LNCAP (cell line): ENCODE data around the gene DPM2.

Experiments
- TF ChIP-seq, protein P1 (sequence below): fragments of 450-650 bp; IDR thresholded peaks from 2 replicates; pipeline ENCODE4 v1.5.1; 2017; ENCODE audit warnings: mild to moderate bottlenecking

The DPM2 gene

DNA sequence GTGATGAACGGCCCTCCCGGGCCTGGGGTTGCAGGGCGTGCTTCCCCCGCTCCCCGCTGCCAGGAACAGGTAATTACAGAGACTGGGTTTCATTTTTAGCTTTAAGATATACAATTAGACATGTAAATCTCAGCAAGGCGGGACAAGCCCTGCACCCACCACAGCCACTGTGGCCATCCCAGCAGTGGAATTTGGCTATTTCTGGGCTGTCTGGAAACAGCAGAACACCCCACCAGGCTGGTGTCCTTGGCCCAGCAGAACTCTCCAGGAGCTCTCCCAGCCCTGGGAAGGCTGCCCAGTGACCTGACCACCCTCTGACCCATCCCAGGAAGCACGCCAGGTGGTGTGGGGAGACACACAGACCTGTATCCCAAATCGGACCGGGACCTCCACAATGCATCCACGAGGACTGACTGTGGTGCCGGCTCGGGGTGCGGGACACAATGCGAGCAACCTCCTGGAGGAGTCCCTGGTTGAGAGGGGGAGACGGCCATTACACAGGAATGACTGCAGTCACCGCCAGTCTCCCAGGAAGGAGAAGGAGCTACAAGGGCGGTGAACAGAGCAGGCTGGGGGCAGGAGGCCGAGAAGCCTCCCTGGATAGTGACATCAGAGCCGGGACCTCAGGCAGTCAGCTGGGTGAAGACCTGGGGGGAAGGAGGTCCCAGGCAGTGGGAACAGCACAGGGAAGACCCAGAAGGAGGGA lies 25.9 kb upstream of the DPM2 start:
- TF ChIP-seq, protein P1, sequence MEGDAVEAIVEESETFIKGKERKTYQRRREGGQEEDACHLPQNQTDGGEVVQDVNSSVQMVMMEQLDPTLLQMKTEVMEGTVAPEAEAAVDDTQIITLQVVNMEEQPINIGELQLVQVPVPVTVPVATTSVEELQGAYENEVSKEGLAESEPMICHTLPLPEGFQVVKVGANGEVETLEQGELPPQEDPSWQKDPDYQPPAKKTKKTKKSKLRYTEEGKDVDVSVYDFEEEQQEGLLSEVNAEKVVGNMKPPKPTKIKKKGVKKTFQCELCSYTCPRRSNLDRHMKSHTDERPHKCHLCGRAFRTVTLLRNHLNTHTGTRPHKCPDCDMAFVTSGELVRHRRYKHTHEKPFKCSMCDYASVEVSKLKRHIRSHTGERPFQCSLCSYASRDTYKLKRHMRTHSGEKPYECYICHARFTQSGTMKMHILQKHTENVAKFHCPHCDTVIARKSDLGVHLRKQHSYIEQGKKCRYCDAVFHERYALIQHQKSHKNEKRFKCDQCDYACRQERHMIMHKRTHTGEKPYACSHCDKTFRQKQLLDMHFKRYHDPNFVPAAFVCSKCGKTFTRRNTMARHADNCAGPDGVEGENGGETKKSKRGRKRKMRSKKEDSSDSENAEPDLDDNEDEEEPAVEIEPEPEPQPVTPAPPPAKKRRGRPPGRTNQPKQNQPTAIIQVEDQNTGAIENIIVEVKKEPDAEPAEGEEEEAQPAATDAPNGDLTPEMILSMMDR, result no peak

DNA sequence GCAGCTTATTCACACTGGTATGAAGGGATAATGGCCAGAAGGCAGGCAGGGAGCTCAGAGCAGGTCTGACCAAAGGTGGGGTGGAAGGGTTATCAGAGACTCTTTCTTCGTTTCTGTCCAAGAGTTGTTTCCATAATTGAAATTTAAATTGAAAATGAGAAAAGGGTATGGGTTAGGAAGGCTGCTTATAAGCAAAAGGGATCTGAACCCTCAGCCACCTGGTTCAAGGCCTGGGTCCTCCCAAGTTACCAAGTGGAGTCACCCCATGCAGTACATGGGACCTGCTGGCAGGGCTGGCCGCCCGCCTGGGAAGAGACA lies 25.3 kb upstream of the DPM2 start:
- TF ChIP-seq, protein P1, result no peak

DNA sequence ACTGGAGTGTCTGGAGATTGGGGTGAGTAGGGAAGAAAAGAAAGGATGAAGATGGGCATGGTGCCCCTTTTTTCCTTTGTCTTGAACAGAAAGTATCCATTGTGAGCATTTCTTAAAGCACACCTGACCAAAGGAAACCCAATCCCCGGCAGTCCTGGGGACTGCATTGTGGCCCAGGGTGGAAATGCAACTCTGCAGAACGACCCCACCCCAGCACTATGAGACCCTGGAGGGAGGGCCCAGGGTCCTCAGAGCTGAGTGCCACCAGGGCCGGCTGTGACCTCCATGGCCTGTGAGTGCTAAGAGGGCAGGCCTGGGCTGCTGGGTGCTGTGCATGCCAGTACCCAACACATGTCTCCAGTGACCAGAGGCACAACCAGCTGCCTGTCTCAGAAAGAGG lies 24.6 kb upstream of the DPM2 start:
- TF ChIP-seq, protein P1, result no peak

DNA sequence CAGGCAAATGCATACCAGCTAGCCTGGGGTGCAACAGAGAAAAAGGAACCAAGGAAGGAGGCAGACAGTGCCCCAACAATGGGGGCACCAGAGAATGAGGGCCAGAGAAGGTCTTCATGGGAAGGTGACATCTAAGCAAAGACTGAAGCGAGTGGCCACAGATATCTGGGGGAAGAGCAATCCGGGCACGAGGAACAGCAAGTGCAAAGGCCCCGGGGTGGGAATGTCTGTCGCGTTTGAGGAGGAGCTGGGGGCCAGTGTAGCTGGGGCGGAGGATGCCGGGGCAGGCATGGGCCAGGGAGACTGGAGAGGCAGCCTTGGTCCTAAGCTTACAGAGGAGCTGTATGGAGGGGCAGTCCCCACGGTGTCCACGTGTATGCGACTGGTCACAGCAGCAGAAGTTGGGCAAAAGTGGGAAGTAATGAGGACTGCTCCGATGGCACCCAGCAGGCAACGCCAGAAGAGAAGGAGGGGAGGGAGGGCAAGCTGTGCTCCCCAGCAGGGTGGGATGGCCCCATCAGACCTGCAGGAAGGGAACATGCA lies 24.0 kb upstream of the DPM2 start:
- TF ChIP-seq, protein P1, result no peak

DNA sequence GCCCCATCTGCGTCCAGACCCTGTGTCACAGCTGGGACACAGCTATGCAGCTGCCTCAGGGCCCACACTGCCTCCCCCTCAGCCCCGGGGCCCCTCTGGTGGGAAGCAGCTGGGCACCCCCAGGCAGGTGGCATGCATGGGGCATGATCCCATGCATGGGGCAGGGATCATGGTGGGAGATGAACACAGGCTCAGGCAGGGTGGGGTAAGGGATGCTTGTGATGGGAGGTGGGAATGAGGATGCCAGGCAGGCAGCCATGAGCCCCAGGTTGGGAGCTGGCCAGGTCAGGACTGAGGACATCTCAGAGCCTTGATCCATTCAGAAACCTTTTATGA lies 23.5 kb upstream of the DPM2 start:
- TF ChIP-seq, protein P1, result no peak

DNA sequence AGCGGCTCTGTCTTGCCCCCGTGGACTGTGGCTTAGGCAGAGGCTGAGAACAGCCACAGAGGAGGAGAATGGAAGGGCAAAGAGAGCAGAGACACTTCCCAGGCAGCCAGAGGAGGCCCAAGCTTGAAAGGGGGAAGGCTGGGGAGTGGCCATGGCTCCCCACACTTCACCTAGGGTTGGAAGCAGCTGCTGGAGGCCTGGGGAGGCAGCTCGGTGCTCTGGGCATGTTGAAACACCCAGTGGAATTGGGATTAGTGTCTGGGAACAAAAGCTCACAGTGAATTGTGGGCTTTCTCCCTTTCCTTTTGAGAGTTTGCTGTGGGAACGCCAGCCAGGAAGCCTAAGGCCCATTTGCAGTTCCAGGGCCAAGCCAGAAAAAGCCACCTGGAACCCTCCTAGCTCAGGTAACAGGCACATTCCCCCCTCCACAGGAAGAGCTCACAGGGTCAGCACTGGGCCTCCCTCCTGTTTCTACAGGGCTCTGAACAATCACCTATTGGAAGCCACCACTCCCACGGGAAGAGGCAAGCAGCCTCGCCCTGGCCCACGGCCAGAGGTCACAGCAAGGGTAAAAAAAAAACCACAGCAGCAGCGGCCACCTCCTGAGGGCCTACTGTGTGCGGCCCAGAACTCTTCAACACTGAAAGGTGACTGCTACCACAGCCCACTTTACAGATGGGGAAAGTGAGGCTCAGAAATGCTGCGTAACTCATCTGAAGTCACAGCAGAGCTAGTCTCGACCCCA lies 22.9 kb upstream of the DPM2 start:
- TF ChIP-seq, protein P1, result no peak

DNA sequence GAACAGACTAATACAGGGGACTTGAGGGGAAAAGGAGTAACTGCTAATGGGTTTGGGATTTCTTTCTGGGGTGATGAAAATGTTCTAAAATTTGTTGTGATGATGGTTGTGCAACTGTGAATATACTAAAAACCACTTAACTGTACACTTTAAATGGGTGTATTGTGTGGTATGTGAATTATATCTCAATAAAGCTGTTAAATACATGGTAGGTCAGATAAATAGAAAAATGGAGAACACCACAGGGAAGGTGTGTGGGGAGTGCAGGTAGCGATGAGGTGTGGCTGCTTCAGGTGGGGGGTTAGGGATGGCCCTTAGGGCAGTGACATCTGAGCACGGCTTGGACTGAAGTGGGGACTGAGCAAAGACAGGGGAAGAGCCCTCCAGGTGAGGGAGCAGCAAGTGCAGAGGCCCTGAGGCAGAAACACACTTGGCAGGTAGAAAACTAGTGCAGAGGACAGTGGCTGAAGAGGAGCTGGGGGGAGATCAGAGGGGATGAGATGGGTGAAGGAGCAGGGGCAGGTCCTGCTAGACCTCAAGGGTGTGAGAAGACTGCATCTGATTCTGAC lies 22.3 kb upstream of the DPM2 start:
- TF ChIP-seq, protein P1, result no peak
